Smooth muscle cell (in vitro differentiated cells): Measurements from ENCODE around the gene EDC4. TPM values are rescaled to one million over a fixed set of nuclear protein-coding genes. Genes with fewer than 3 reads are reported as not detected.
A peak's percentile ranks its signal among the peaks of the same experiment; 100 is the strongest.

Source experiments
- DNase-seq: peaks from one replicate; lab custom pipeline; 2025; ENCODE audit not compliant: unreplicated experiment; lab: John Stamatoyannopoulos, UW
- H2AFZ ChIP-seq: fragments of 200-600 bp; sonication (generic); 2 replicates; pipeline ENCODE4 v1.6.0; 2016; ENCODE audit warnings: antibody characterized with exemption, low read depth, mild to moderate bottlenecking
- H3F3A ChIP-seq: fragments of 200-600 bp; sonication (generic); 2 replicates; pipeline ENCODE4 v1.6.0; 2017; ENCODE audit warnings: antibody characterized with exemption, low read depth
- H3K27ac ChIP-seq: fragments of 200-600 bp; sonication (generic); 2 replicates; pipeline ENCODE4 v1.5.1; 2016; ENCODE audit warnings: low read depth, mild to moderate bottlenecking
- H3K27me3 ChIP-seq: fragments of 200-600 bp; sonication (generic); 2 replicates; pipeline ENCODE4 v1.6.1; 2016; ENCODE audit warnings: low read depth, mild to moderate bottlenecking
- H3K36me3 ChIP-seq: fragments of 200-600 bp; sonication (generic); 2 replicates; pipeline ENCODE4 v1.5.1; 2016; ENCODE audit warnings: low read depth
- H3K4me1 ChIP-seq: fragments of 200-600 bp; sonication (generic); 2 replicates; pipeline ENCODE4 v1.5.1; 2016; ENCODE audit warnings: low read depth
- H3K4me2 ChIP-seq: fragments of 200-600 bp; sonication (generic); 2 replicates; pipeline ENCODE4 v1.6.0; 2016; ENCODE audit warnings: mild to moderate bottlenecking
- H3K4me3 ChIP-seq: fragments of 200-600 bp; sonication (generic); 2 replicates; pipeline ENCODE4 v1.5.1; 2016; ENCODE audit warnings: mild to moderate bottlenecking
- H3K79me2 ChIP-seq: fragments of 200-600 bp; sonication (generic); 2 replicates; pipeline ENCODE4 v1.6.0; 2016; ENCODE audit warnings: low read depth, mild to moderate bottlenecking
- H3K9ac ChIP-seq: fragments of 200-600 bp; sonication (generic); 2 replicates; pipeline ENCODE4 v1.6.0; 2016; ENCODE audit warnings: low read depth
- H3K9me3 ChIP-seq: fragments of 200-600 bp; sonication (generic); replicated peaks from 2 replicates; pipeline ENCODE4 v1.5.1; 2016; ENCODE audit warnings: low read depth
- H4K20me1 ChIP-seq: fragments of 200-600 bp; sonication (generic); 2 replicates; pipeline ENCODE4 v1.6.0; 2016; ENCODE audit warnings: low read depth
- WGBS: methylation state at CpG from one replicate; pipeline ENCODE4 v1.1.7; 2016; ENCODE audit warnings: low lambda C conversion rate; 5-methylcytosine and 5-hydroxymethylcytosine counted together
- polyA plus RNA-seq: library from polyadenylated mRNA; unstranded; fragments of >200 nt; fragmentation: Nextera tagmentation; extraction: Ambion mirVana; gene quantifications from 2 replicates; pipeline ENCODE4 v1.2.1, GENCODE V29; 2016
- total RNA-seq: library from RNA; depleted of rRNA; stranded (reverse); fragments of >200 nt; gene quantifications from 2 replicates; pipeline ENCODE4 v1.2.3, GENCODE V29; 2014
- TF ChIP-seq, protein P1 (sequence below): fragments of 200-600 bp; sonication (generic); IDR thresholded peaks from 2 replicates; pipeline ENCODE4 v1.5.1; 2017; ENCODE audit warnings: borderline replicate concordance, mild to moderate bottlenecking, antibody characterized with exemption; ENCODE audit not compliant: insufficient read depth, poor library complexity, severe bottlenecking

Gene EDC4
- total and polyA plus RNA-seq, 2 experiments from 2014 or later, result 46.3 to 64.5 TPM

DNA sequence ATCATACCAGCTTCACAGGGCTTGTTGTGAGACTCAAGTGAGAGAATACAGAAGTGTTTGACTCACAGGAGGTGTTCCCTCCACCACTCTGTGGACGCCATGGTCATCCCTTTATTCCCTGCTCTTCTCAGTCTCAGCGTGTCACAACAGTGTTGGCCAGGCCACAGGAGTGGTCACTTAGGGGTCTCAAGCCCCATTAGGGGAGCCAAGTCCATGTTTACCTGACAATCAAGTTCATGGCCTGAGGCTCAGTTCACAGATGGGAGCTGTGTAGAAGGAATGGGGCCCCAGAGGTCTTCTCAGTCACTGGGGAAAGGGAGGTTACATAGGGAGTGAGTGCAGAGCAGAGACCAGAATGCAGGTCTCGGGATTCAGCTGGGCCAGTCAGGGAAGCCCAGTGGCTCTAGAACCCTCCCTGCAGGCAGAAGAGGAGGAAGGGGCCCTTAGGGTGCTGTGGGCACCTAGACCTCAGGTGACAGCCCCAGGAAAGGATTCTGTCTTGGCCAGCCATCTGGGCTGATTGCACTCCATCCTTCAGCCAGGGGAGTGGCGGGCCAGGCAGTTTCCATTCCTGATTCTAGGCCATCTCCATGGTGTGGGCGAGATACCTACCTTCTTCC is 15.8 kb upstream of the EDC4 start:
- Histone ChIP-seq H3K79me2 (peaks cover 98% of the 10 kb centered on the region), H3K9ac (peak overlapping the region; percentile 87), H2AFZ (no peak overlapping the region), H3F3A (no peaks in the 10 kb centered on the region), H3K27me3 (no peaks in the 10 kb centered on the region), H3K4me2 (peak overlapping the region; percentile 35), H3K9me3 (no peaks in the 10 kb centered on the region), H3K4me1 (no peaks in the 10 kb centered on the region), H3K27ac (peak overlapping the region; percentile 99), H3K4me3 (no peak overlapping the region), H3K36me3 (no peaks in the 10 kb centered on the region), H4K20me1 (peaks cover 100% of the 10 kb centered on the region)
- TF ChIP-seq, protein P1, sequence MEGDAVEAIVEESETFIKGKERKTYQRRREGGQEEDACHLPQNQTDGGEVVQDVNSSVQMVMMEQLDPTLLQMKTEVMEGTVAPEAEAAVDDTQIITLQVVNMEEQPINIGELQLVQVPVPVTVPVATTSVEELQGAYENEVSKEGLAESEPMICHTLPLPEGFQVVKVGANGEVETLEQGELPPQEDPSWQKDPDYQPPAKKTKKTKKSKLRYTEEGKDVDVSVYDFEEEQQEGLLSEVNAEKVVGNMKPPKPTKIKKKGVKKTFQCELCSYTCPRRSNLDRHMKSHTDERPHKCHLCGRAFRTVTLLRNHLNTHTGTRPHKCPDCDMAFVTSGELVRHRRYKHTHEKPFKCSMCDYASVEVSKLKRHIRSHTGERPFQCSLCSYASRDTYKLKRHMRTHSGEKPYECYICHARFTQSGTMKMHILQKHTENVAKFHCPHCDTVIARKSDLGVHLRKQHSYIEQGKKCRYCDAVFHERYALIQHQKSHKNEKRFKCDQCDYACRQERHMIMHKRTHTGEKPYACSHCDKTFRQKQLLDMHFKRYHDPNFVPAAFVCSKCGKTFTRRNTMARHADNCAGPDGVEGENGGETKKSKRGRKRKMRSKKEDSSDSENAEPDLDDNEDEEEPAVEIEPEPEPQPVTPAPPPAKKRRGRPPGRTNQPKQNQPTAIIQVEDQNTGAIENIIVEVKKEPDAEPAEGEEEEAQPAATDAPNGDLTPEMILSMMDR, result no peak
- no peak for DNase-seq
- WGBS, result 92% methylated on average over 5 of the region's 5 CpGs

- H3K27ac ChIP-seq, result peak overlapping the region; percentile 99
- DNase-seq, result no peak
- no peaks in the 10 kb centered on the region for H3K27me3 ChIP-seq
- peaks cover 100% of the 10 kb centered on the region for H4K20me1 ChIP-seq
- H3F3A ChIP-seq, result no peaks in the 10 kb centered on the region
- TF ChIP-seq, protein P1, result no peak
- peaks cover 98% of the 10 kb centered on the region for H3K79me2 ChIP-seq
- H3K4me1 ChIP-seq, result no peaks in the 10 kb centered on the region
- peak overlapping the region; percentile 35 for H3K4me2 ChIP-seq
- no peaks in the 10 kb centered on the region for H3K36me3 ChIP-seq
- peak overlapping the region; percentile 97 for H3K9ac ChIP-seq
- no peaks in the 10 kb centered on the region for H3K9me3 ChIP-seq
- WGBS, result 63% methylated on average over 3 of the region's 3 CpGs
- no peak overlapping the region for H2AFZ ChIP-seq
- no peak overlapping the region for H3K4me3 ChIP-seq
Observed at GRCh38 chr16:67857547-67858233, 15.2 kb upstream of the EDC4 start.

- H2AFZ ChIP-seq, result no peak overlapping the region
- H3K4me3 ChIP-seq, result no peak overlapping the region
- 98% methylated on average over 4 of the region's 4 CpGs for WGBS
- H3K79me2 ChIP-seq, result peaks cover 98% of the 10 kb centered on the region
- no peaks in the 10 kb centered on the region for H3F3A ChIP-seq
- H3K4me2 ChIP-seq, result peak overlapping the region; percentile 10
- no peaks in the 10 kb centered on the region for H3K36me3 ChIP-seq
- H3K27me3 ChIP-seq, result no peaks in the 10 kb centered on the region
- no peaks in the 10 kb centered on the region for H3K4me1 ChIP-seq
- H3K9ac ChIP-seq, result peak overlapping the region; percentile 97
- TF ChIP-seq, protein P1, result no peak
- H3K27ac ChIP-seq, result peak overlapping the region; percentile 99
- H3K9me3 ChIP-seq, result no peaks in the 10 kb centered on the region
- no peak for DNase-seq
- H4K20me1 ChIP-seq, result peaks cover 100% of the 10 kb centered on the region
Observed at GRCh38 chr16:67858500-67858899, 14.4 kb upstream of the EDC4 start.
